Liver (tissue), 9 donors: Measurements from ENCODE around the gene LDAH. TPM values are rescaled to one million over a fixed set of nuclear protein-coding genes. Genes with fewer than 3 reads are reported as not detected.

Source experiments
- DNase-seq: peaks from one replicate; pipeline ENCODE4 v3.0.0-alpha.2; 2017; ENCODE audit warnings: low spot score
- H3K27ac ChIP-seq, 2 donors: one replicate each; pipeline ENCODE4 v1.7.0; 2013; ENCODE audit warnings: inconsistent platforms in 2 of 2, low read length in 2 of 2, control low read depth in 1 of 2, low read depth in 1 of 2, mild to moderate bottlenecking in 1 of 2
- H3K27me3 ChIP-seq, 4 donors: one replicate each; pipeline versions ENCODE4 v1.6.1 to v1.7.0; 2013; ENCODE audit warnings: low read length in 3 of 4, inconsistent platforms in 1 of 4, mild to moderate bottlenecking in 1 of 4, moderate library complexity in 1 of 4; ENCODE audit not compliant: control insufficient read depth in 4 of 4, insufficient read depth in 4 of 4
- H3K36me3 ChIP-seq, 4 donors: one replicate each; pipeline versions ENCODE4 v1.6.1 to v1.7.0; 2013; ENCODE audit warnings: low read length in 3 of 4, mild to moderate bottlenecking in 3 of 4, low read depth in 1 of 4, moderate library complexity in 1 of 4; ENCODE audit not compliant: control insufficient read depth in 4 of 4, insufficient read depth in 3 of 4
- H3K4me1 ChIP-seq, 4 donors: one replicate each; pipeline versions ENCODE4 v1.6.1 to v1.7.0; 2013; ENCODE audit warnings: low read length in 3 of 4, mild to moderate bottlenecking in 3 of 4, moderate library complexity in 1 of 4; ENCODE audit not compliant: control insufficient read depth in 4 of 4, insufficient read depth in 4 of 4
- H3K4me3 ChIP-seq, 3 donors: one replicate each; pipeline versions ENCODE4 v1.6.1 to v1.7.0; 2013; ENCODE audit warnings: low read length in 3 of 3, control low read depth in 1 of 3, low read depth in 1 of 3, mild to moderate bottlenecking in 1 of 3
- H3K9ac ChIP-seq, 2 donors: one replicate each; pipeline ENCODE4 v1.7.0; 2013; ENCODE audit warnings: low read length in 2 of 2, mild to moderate bottlenecking in 2 of 2, moderate library complexity in 2 of 2, control low read depth in 1 of 2, low read depth in 1 of 2
- H3K9me3 ChIP-seq, 4 donors: one replicate each; pipeline versions ENCODE4 v1.6.1 to v1.7.0; 2013; ENCODE audit warnings: low read length in 3 of 4; ENCODE audit not compliant: control insufficient read depth in 4 of 4
- EGR1 ChIP-seq, 2 donors: IDR thresholded peaks; 2 replicates each; pipeline ENCODE4 v1.6.1; 2016 to 2018; ENCODE audit warnings: antibody characterized with exemption in 2 of 2, low read depth in 2 of 2
- FOXA1 ChIP-seq: IDR thresholded peaks from 2 replicates; pipeline ENCODE4 v1.6.1; 2016; ENCODE audit warnings: antibody characterized with exemption
- FOXA2 ChIP-seq: IDR thresholded peaks from 2 replicates; pipeline ENCODE4 v1.6.1; 2016; ENCODE audit warnings: antibody characterized with exemption
- GABPA ChIP-seq, 2 donors: IDR thresholded peaks in 1 of 2; conservative IDR thresholded peaks in 1 of 2; 2 replicates each; pipeline ENCODE4 v1.6.1; 2016; ENCODE audit warnings: antibody characterized with exemption in 2 of 2, mild to moderate bottlenecking in 1 of 2, moderate library complexity in 1 of 2
- HNF4G ChIP-seq: IDR thresholded peaks from 2 replicates; pipeline ENCODE4 v1.6.1; 2016; ENCODE audit warnings: antibody characterized with exemption
- JUND ChIP-seq, 2 donors: IDR thresholded peaks; 2 replicates each; pipeline ENCODE4 v1.6.1; 2016; ENCODE audit warnings: antibody characterized with exemption in 2 of 2
- NR2F2 ChIP-seq: IDR thresholded peaks from 2 replicates; pipeline ENCODE4 v1.6.1; 2016; ENCODE audit warnings: antibody characterized with exemption
- RAD21 ChIP-seq, 2 donors: IDR thresholded peaks; 2 replicates each; pipeline ENCODE4 v1.6.1; 2016; ENCODE audit warnings: antibody characterized with exemption in 2 of 2, mild to moderate bottlenecking in 2 of 2
- RXRA ChIP-seq, 2 donors: IDR thresholded peaks; 2 replicates each; pipeline ENCODE4 v1.6.1; 2017 to 2018; ENCODE audit warnings: antibody characterized with exemption in 2 of 2, mild to moderate bottlenecking in 1 of 2
- SP1 ChIP-seq: IDR thresholded peaks from 2 replicates; pipeline ENCODE4 v1.6.1; 2018; ENCODE audit warnings: antibody characterized with exemption, mild to moderate bottlenecking
- TAF1 ChIP-seq: conservative IDR thresholded peaks from 2 replicates; pipeline ENCODE4 v1.6.1; 2016; ENCODE audit warnings: antibody characterized with exemption, mild to moderate bottlenecking
- YY1 ChIP-seq: IDR thresholded peaks from 2 replicates; pipeline ENCODE4 v1.6.1; 2016; ENCODE audit warnings: antibody characterized with exemption, mild to moderate bottlenecking
- WGBS: extraction: QIAGEN DNeasy Blood & Tissue Kit; methylation state at CpG from one replicate; pipeline ENCODE4 v1.1.7; 2013; 5-methylcytosine and 5-hydroxymethylcytosine counted together
- polyA plus RNA-seq, 2 donors: library from polyadenylated mRNA; stranded (reverse) in 1 of 2; unstranded in 1 of 2; fragments of 200-250 nt in 1 of 2; fragments of >200 nt in 1 of 2; fragmentation: Nextera tagmentation in 1 of 2; extraction: Ambion mirVana in 1 of 2; gene quantifications; one replicate each; pipeline versions ENCODE4 v1.2.1 to v1.2.3, GENCODE V29; 2013 to 2015
- total RNA-seq, 2 donors: library from RNA; depleted of rRNA; stranded (reverse); fragments of >200 nt; gene quantifications; one replicate each; pipeline ENCODE4 v1.2.3, GENCODE V29; 2014
- TF ChIP-seq, protein P1 (sequence below): IDR thresholded peaks from 2 replicates; pipeline ENCODE4 v1.6.1; 2016; ENCODE audit warnings: antibody characterized with exemption
- TF ChIP-seq, protein P2 (sequence below): IDR thresholded peaks from 2 replicates; pipeline ENCODE4 v1.6.1; 2016; ENCODE audit warnings: antibody characterized with exemption, mild to moderate bottlenecking
- TF ChIP-seq, protein P3 (sequence below): fragments of 150-350 bp; IDR thresholded peaks from 2 replicates; pipeline ENCODE4 v1.5.1; 2017; ENCODE audit warnings: improper control_type of control experiment, low read depth, low read length; ENCODE audit not compliant: missing input control
- TF ChIP-seq, protein P4 (sequence below): IDR thresholded peaks from 2 replicates; pipeline ENCODE4 v1.6.1; 2016; ENCODE audit warnings: antibody characterized with exemption
- donor health status: healthy.
- donor health status: healthy.
- donor health status: healthy.
- donor health status: healthy.
- donor health status: healthy.

The LDAH gene
- total and polyA plus RNA-seq, 4 donors, result 5.8 to 17.7 (median 9.7) TPM

DNA sequence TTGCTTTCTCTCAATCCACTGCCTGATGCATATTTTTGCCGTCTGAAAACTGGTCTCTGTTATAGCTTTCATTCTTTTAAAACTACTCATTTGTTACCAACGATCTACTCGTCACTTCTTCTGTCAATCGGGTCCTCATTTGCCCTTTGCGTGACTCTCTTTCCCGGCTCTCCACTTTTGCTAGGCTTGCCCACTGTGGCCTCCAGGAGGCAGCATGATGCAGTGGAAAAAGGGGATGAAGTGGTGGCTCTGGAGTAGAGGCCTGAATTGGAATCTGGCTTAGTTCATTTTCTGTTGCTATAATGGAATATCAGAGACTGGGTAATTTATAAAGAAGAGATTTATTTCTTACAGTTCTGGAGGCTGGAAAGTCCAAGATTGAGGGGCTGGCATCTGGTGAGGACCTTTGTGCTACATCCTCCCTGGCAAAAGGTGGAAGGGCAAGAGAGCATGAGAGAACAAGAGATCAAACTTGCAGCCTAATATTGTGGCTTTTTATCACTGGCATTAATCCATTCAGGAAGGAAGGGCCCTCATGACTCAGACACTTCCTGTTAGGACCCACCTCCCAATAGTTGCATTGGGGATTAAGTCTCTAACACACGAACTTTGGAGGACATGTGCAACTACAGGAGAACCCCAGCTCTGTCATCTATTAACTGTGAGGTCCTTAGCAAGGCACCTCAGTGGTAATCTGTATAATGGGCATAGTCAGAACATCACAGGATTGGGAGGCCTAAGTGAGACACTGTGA lies 140.6 kb downstream of the LDAH start (continued):
- TF ChIP-seq HNF4G, result no peak
- TF ChIP-seq, protein P1, sequence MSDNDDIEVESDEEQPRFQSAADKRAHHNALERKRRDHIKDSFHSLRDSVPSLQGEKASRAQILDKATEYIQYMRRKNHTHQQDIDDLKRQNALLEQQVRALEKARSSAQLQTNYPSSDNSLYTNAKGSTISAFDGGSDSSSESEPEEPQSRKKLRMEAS, result no peak
- TF ChIP-seq, protein P2, sequence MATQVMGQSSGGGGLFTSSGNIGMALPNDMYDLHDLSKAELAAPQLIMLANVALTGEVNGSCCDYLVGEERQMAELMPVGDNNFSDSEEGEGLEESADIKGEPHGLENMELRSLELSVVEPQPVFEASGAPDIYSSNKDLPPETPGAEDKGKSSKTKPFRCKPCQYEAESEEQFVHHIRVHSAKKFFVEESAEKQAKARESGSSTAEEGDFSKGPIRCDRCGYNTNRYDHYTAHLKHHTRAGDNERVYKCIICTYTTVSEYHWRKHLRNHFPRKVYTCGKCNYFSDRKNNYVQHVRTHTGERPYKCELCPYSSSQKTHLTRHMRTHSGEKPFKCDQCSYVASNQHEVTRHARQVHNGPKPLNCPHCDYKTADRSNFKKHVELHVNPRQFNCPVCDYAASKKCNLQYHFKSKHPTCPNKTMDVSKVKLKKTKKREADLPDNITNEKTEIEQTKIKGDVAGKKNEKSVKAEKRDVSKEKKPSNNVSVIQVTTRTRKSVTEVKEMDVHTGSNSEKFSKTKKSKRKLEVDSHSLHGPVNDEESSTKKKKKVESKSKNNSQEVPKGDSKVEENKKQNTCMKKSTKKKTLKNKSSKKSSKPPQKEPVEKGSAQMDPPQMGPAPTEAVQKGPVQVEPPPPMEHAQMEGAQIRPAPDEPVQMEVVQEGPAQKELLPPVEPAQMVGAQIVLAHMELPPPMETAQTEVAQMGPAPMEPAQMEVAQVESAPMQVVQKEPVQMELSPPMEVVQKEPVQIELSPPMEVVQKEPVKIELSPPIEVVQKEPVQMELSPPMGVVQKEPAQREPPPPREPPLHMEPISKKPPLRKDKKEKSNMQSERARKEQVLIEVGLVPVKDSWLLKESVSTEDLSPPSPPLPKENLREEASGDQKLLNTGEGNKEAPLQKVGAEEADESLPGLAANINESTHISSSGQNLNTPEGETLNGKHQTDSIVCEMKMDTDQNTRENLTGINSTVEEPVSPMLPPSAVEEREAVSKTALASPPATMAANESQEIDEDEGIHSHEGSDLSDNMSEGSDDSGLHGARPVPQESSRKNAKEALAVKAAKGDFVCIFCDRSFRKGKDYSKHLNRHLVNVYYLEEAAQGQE, result no peak

DNA sequence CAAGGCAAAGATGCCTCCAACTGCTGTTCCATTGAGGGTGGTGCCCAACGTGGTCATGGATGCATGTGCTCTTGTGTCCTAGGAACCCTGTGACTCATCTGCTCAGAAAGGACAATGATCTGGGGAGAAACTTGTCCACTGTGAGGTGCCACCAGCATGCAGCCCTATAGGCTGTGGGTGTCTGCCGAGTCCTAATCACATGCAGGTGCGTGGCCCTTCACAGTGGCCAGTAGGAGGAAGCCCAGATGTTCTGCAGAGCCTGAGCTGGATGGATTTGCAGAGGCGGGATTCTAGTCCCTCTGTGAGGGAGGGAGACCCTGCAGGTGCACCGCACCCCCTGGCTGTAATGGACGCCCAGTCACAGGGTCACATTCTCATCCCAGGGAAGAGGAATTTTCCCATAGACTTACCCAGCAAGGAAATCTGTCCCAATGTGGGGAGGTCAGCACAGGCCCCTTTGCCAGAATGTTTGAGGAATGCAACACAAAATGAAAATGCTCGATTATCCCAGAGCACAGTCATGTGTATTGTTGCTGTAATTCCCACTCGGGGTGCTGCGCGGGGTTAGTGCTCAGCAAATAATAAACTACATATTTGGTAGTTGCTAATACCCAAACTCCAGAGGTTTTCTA lies 142.0 kb downstream of the LDAH start:
- no peak overlapping the region for H3K4me3 ChIP-seq
- no peak overlapping the region for H3K9ac ChIP-seq
- H3K27ac ChIP-seq, result no peak overlapping the region
- peaks cover 9 to 45% (median 38%) of the 10 kb centered on the region in 4 donors for H3K4me1 ChIP-seq
- no peak for TF ChIP-seq GABPA (IDR thresholded peaks at IDR 0.05 in 1 of 2, conservative IDR thresholded peaks at IDR 0.05 in 1 of 2)
- no peak for TF ChIP-seq RAD21 (IDR thresholded peaks at IDR 0.05)
- no peak for TF ChIP-seq NR2F2
- TF ChIP-seq FOXA1, result no peak
- TF ChIP-seq YY1, result no peak
- TF ChIP-seq, protein P3, sequence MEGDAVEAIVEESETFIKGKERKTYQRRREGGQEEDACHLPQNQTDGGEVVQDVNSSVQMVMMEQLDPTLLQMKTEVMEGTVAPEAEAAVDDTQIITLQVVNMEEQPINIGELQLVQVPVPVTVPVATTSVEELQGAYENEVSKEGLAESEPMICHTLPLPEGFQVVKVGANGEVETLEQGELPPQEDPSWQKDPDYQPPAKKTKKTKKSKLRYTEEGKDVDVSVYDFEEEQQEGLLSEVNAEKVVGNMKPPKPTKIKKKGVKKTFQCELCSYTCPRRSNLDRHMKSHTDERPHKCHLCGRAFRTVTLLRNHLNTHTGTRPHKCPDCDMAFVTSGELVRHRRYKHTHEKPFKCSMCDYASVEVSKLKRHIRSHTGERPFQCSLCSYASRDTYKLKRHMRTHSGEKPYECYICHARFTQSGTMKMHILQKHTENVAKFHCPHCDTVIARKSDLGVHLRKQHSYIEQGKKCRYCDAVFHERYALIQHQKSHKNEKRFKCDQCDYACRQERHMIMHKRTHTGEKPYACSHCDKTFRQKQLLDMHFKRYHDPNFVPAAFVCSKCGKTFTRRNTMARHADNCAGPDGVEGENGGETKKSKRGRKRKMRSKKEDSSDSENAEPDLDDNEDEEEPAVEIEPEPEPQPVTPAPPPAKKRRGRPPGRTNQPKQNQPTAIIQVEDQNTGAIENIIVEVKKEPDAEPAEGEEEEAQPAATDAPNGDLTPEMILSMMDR, result no peak
- no peak for TF ChIP-seq RXRA (IDR thresholded peaks at IDR 0.05)
- no peak for TF ChIP-seq SP1
- no peak for DNase-seq
- no peaks in the 10 kb centered on the region for H3K9me3 ChIP-seq
- 92% methylated on average over 10 of the region's 10 CpGs for WGBS
- no peaks in the 10 kb centered on the region for H3K27me3 ChIP-seq
- H3K36me3 ChIP-seq, result no peaks in the 10 kb centered on the region

DNA sequence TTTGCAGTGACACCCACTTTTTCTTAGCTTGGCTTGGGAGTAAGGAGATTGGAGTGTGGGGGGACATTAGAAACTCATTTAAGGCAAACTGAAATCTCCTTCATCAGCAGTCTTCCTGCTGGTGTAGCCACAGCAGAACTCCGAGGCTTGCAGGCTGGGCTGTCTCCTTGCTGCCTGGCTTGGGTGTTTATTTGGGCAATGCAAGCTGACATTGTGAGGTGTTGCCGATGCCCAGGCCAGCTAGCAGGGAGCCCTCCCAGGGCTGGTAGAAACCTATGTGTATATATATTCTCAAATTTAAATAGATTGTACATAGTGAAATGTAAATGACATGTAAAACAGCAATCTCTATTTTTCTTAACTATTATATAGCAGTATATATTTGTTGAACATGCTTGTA lies 144.1 kb downstream of the LDAH start:
- no peak for DNase-seq
- H3K36me3 ChIP-seq, result no peaks in the 10 kb centered on the region
- H3K4me1 ChIP-seq, result peaks cover 21 to 48% (median 29%) of the 10 kb centered on the region in 4 donors
- WGBS, result 81% methylated on average over 2 of the region's 2 CpGs
- no peaks in the 10 kb centered on the region for H3K27me3 ChIP-seq
- H3K9ac ChIP-seq, result no peak overlapping the region
- no peak overlapping the region for H3K4me3 ChIP-seq
- H3K9me3 ChIP-seq, result no peaks in the 10 kb centered on the region
- no peak overlapping the region for H3K27ac ChIP-seq
- TF ChIP-seq, protein P4, sequence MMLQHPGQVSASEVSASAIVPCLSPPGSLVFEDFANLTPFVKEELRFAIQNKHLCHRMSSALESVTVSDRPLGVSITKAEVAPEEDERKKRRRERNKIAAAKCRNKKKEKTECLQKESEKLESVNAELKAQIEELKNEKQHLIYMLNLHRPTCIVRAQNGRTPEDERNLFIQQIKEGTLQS, result no peak
- TF ChIP-seq TAF1, result no peak
- TF ChIP-seq, protein P2, result no peak
- no peak for TF ChIP-seq RAD21 (IDR thresholded peaks at IDR 0.05)
- TF ChIP-seq YY1, result no peak
- TF ChIP-seq, protein P3, result no peak
- TF ChIP-seq FOXA2, result no peak
- TF ChIP-seq, protein P1, result no peak
- TF ChIP-seq JUND (IDR thresholded peaks at IDR 0.05), result no peak
- TF ChIP-seq RXRA (IDR thresholded peaks at IDR 0.05), result no peak
- no peak for TF ChIP-seq GABPA (IDR thresholded peaks at IDR 0.05 in 1 of 2, conservative IDR thresholded peaks at IDR 0.05 in 1 of 2)
- no peak for TF ChIP-seq FOXA1
- TF ChIP-seq EGR1 (IDR thresholded peaks at IDR 0.05; ENCODE audit: low read depth in 2 of 2), result no peak
